Mammary epithelial cell (primary cell): Measurements from ENCODE around the gene CTBP2.

Experiments
- EZH2 ChIP-seq: IDR thresholded peaks from 2 replicates; pipeline ENCODE4 v1.6.1; 2012; ENCODE audit warnings: low read length, inconsistent platforms, borderline replicate concordance
- TF ChIP-seq, protein P1 (sequence below), 2 donors: IDR thresholded peaks in 1 of 2; conservative IDR thresholded peaks in 1 of 2; 2 replicates each; pipeline ENCODE4 v1.5.1; 2011 to 2012; ENCODE audit warnings: inconsistent platforms in 2 of 2, low read length in 2 of 2, mild to moderate bottlenecking in 2 of 2, control low read depth in 1 of 2, low read depth in 1 of 2; ENCODE audit not compliant: insufficient read depth in 1 of 2; ENCODE audit errors: extremely low read depth in 1 of 2

DNA sequence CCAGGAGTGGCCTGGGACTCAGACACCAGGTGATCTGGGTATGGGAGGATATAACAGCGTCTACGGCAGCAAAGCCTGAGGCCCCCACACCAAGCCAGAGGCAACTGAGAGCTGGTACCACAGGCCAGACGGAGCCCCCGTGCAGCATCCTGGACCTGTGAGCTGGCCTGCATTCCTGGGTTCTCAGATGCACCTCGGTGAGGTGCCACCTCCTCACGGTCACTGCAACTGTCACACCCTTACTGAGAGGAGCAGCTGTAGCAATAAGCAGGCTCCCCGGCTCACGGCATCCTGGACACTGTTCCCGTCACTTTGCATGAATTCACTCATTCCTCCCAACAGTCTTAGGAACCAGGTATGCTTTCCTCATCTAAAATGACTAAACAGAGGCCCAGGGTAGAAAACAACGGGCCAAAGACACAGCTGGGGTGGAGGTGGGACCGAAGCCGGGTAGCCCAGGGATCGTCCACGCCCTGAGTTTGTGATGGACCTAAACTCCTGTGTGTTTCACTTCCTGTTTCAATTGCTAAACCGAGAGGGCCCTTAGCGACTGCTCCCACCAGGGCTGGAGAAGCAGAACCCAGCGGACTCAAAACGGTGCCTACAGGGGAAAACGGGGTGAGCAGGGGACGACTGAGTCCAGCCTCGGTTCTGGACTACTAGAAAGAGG lies 98.7 kb downstream of the CTBP2 start:
- TF ChIP-seq, protein P1, sequence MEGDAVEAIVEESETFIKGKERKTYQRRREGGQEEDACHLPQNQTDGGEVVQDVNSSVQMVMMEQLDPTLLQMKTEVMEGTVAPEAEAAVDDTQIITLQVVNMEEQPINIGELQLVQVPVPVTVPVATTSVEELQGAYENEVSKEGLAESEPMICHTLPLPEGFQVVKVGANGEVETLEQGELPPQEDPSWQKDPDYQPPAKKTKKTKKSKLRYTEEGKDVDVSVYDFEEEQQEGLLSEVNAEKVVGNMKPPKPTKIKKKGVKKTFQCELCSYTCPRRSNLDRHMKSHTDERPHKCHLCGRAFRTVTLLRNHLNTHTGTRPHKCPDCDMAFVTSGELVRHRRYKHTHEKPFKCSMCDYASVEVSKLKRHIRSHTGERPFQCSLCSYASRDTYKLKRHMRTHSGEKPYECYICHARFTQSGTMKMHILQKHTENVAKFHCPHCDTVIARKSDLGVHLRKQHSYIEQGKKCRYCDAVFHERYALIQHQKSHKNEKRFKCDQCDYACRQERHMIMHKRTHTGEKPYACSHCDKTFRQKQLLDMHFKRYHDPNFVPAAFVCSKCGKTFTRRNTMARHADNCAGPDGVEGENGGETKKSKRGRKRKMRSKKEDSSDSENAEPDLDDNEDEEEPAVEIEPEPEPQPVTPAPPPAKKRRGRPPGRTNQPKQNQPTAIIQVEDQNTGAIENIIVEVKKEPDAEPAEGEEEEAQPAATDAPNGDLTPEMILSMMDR (conservative IDR thresholded peaks at IDR 0.05 in 1 of 2, IDR thresholded peaks at IDR 0.05 in 1 of 2; ENCODE audit: extremely low read depth in 1 of 2, insufficient read depth in 1 of 2, low read depth in 1 of 2, low read length in 2 of 2), result no peak
- TF ChIP-seq EZH2, result no peak
